COLO668 (cell line): ENCODE data around the gene KCNK18.
"Not testable (repeated sequence)": the region's sequence is repeated elsewhere in the genome, so short reads cannot be mapped to it uniquely, and the experiment has no call there.

Experiments used
- DNase-seq: peaks from one replicate; lab custom pipeline; 2025; ENCODE audit not compliant: unreplicated experiment; lab: John Stamatoyannopoulos, UW

KCNK18 gene

DNA sequence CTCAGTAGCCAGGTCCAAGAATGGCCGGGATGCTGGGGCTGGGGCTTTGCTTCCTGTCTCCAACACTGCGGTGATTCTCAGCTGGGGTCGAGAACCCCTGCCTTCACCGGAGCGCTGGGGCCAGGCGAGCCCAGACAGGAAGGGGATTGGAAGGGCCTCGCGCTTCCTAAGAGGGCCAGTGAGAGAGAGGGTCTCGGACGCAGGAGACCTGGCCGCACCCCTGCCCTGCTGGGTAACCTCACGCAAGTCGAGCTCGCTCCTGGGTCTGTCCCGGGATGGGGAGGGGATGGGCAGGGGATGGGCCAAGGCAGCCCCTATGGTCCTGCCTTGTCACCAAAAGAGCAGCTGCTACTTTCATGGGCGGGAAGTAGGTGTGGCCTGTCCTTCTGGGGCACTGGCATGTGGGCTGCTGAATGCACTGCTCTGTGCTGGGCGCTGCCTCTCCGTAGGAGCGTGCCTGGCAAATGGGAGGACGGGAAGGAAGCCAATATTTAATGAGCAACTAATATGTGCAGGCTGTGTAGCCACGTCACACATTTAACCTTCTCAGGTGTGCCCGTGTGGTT is 20.0 kb downstream of the KCNK18 start:
- peak; percentile 8 for DNase-seq

DNA sequence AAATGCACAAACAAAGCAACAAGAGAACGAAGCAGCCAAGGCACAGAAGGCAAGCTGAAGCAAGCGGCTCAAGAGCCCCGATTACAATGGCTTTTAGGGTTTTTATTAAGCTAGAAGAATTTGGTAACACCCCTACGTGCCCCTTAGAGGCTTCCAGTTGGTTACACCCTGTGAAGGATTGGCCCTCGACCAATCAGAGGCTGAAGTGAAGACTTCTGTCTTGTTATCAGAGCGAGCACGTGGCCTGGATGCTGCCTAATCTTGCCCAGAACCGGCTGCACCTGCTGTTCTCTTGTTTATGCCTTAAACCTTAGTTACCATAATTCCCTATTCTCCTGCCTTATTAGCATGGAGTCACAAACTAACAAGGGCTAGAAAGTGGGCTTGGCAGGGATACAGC is 21.4 kb downstream of the KCNK18 start:
- no peak for DNase-seq

DNA sequence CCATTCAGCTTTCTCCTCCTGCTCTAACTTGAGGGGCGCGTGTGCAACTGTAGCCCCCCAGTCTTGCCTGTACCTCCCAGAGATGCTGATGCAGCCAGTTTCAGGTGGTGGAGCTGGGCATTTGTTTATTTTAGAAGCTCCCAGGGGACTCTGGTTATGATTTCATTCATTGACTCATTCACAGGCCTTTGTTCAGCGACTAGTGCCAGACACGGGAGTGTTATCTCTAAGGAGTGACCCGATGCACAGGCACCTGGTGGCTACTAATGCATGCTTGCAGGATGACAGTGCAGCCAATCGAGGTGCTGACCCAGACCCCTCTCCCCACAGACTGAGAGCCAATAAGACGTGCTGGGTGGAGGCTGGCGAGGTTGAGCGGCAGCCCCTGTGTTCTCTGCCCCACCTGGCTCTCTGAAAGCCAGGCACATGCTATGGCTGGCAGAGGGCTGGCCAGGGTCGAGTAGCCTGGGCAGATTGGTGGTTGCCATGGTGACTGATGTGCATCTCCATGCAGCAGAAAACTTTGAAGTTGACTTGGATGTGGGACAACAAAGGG is 23.9 kb downstream of the KCNK18 start:
- peak; percentile 18 for DNase-seq

DNA sequence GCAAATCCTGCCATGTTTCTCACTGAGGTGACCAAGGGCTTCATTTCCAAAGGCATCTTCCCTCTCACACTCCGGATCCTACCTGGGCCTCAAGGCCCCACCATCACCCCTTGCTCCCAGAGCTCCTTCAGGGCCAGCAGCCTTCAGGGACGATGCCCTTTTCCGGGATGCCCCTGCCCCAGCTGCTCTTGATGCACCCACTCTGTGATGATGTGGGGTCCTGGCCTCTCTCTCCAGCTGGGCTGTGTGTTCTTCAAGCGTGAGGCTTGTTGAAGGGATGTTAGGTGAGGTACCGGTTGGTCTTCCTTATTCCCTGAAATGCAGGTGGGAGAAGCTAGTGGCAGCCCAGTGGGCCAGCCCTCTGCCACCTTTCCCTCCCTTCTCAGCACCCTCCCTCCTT is 25.3 kb downstream of the KCNK18 start:
- DNase-seq, result no peak

DNA sequence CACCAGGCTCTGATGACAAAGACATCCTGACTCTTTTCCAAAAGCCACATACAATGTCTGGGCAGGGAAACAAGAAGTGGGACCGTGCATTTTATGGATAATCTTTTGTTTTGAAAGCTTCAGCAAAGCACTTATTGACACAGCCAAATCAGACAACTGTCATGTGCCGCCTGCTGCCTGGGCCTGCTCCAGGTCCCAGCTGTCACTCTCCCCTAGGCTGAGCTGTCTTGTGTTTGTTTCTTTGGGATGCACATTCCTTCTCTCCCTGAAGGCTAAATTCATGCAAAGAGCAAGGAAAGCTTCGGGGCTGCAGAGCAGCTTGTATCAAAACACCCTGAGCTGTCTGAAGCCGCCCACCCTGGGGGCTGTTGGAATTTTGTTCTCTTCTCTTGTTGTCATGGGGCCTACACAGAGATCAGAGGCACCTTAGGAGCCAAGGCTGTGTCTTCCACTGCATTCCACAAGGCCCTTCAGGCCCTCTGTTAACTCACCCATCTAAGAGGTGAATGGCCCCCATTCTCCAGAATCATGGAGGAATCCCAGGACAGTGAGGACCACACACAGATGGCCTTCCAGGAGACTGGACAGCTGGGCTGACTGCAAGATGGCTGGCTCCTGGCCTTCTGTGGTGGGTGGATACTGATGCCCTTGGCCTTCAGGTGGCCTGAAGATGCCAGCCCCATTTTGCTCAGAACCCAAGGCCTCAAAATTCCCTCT is 25.8 kb downstream of the KCNK18 start:
- DNase-seq, result no peak

DNA sequence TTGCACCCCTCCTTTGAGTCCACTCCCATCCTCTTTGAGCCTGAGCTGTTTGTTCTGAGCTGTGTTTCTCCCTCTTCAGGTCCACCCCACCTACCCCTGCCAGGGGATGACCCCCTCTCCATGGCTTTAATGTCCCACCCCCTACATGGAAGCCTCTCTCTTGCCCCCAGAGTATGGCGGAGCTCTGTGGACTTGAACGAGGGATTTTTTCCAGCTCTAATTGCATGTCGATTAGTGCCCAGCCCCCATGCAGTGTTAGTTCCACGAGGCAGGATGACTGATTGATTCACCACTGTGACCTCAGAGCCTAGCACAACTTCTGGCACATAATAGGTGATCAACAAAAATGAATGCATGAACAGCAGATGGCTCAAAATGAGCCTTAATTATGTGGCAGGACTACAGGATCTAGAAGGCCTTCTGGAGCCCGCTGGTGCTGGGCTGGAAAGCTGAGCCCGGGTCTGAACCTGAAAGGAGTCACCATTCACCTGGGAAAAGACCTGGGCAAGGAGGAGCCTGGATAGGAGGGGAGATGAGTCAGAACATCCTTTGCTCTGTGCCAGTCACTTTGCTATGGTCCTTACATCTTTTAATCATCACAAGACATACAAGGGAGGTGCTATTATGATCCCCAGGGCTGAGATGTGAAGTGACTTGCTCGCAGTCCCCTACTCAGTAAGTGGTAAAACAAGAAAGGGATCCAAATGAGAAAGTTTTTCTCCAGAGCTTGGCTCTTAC is 26.6 kb downstream of the KCNK18 start:
- no peak for DNase-seq

DNA sequence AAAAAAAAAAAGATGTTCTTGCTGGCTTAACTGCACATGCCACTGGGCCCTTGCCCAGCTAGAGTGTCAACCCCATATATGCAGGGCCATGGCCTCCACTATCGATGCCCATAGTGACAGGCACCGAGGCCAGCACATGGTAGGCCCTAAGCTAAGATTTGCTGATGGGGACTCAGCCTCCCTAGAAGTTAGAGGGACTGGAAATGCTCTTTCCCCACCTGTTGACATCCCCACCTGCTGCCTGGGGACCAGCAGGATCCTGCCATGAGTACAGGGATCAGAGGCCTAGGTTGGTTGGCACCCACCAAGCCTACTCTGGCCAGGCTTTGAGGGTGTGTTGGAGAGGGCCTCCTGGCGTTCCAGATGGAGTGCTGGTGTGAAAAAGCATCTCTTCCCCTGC is 27.6 kb downstream of the KCNK18 start:
- DNase-seq, result no peak

DNA sequence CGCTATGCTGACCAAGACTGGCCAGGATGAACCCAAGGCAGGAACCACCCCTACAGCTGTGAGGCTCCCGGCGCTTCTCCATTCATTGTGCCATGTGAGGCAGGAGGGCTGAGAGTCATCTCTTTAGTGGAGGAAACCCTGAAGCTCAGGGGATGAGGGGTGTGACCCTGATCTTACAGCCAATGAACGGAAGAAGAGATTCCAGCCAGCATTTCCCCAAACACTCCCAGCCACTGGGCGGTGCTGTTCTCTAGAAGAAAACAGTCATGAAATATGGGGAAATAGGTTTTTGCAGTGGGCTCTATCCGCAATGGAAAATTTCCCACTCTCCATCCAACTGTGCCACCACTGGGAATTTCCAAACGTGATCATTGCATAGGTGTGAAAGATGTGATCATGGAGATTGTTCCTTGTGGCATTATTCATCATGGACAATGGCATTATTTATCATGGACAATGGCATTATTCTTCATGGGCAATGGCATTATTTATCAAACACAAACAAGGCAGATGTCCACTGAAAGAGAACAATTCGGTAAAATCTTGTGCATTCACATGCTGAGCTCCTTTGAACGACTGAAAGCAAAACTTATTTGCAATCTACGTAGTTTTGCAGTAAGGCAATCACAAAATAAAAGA is 29.6 kb downstream of the KCNK18 start:
- DNase-seq, result peak; percentile 2

DNA sequence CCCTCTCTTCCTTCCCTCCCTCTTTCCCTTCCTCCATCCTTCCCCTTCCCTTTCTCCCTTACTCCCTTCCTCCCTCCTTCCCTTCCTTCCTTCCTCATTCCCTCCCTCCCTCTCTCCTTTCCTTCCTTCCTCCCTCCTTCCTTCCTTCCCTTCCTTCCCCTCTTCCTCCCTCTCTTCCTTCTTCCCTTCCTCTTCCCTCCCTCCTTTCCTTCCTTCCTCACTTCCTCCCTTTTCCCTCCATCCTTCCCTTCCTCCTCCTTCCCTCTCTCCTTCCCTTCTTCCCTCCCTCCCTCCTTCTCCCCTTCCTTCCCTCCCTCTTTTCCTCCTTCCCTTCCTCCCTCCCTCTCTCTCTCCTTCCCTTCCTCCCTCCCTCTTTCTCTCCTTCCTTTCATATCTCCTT is 30.9 kb downstream of the KCNK18 start:
- no peak for DNase-seq

DNA sequence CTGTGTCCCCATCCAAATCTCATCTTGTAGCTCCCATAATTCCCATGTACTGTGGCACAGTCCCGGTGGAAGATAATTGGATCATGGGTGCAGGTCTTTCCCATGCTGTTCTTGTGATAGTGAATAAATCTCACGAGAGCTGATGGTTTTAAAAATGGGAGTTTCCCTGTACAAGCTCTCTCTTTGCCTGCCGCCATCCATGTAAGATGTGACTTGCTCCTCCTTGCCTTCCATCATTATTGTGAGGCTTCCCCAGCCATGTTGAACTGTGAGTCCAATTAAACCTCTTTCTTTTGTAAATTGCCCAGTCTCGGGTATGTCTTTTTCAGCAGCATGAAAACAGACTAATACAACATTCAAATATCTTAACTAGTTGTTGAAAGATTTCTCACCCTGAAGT is 32.8 kb downstream of the KCNK18 start:
- not testable (repeated sequence) for DNase-seq

DNA sequence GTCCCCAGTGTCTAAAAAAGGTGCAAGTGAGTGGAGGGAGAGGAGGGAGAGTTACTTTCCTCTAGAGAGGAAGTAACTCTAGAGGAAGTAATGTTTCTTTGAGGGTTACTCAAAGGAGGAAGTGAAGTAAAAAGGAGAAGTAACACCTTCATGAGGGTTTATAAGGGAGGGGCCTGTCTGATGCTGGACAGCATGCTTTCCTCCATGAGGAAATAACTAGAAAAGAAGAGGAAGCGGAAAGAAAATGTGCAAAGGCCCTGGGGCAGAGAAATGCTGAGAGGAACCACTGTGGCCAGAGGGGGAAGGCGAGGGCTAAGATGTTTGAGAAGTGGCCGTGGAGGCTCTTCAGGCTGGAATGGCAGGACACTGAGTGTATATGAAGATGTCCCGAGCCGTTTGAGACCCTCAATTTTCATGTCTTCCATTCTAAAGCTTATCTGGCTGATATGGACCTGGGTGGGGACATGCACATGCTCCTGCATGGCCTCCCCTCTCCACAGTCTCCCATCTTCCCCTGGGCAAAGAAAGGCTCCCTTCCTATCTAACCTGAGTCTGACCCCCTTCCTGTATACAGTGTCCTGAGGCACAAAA is 40.2 kb downstream of the KCNK18 start:
- DNase-seq, result no peak

DNA sequence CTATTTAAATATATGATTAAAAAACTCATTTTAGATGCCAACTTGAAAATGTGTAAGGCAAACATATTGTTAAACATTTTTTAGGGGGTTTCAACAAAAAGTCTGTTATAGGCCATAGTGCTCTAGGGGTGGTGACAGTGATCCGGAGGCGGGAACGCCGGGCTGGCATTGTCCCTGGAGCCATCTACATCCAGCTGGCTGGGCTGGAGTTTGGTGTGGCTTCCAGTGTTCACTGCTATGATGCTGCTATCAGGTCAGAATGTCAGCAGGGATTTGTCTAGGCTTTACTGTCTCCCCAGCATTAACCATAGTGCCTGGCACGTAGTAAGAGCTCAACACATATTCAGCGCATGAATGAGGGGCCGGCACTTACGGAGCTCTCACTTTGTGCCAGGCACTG is 41.8 kb downstream of the KCNK18 start:
- DNase-seq, result no peak

DNA sequence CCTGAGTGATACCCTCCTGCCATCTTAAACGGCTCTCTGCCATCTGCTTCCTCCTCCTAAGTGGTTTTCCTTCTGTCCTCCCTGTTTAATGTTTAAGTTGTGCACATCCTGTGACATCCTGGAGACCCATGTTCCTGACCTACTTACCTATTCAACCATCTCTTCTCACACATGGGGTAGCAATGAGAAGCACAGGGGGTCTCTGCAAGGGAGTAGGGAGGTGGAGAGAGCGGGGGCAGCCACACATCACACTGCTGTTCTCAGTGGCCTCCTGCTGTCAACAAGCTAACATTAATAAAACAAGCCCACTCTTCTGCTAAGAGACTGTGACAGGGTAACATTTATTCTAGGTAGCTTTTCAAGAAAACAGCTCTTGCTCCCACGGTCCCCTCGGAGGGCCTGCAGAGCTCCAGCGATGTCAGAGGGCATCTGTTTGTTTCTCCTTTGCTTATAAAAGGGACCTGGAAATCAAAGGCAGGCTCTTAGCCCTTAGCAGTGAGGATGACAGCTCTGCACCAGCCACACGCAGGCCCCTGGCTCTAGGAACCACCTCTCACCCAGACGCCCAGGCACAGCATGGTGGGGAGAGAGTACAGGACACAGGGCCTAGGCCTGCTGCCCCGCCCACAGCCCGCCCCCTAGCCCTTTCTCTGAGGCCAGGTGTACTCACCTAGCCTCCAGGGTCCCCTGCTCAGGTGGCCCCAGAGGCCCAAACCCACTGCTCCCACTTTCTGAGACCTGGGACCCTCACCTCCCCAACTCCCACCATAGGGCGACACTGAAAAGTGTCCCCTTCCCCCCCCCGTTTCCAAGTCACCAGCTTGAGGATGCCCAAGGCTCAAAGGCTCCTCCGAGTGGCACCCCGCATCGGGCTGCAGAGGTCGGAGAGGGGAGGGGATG is 42.7 kb downstream of the KCNK18 start:
- no peak for DNase-seq

DNA sequence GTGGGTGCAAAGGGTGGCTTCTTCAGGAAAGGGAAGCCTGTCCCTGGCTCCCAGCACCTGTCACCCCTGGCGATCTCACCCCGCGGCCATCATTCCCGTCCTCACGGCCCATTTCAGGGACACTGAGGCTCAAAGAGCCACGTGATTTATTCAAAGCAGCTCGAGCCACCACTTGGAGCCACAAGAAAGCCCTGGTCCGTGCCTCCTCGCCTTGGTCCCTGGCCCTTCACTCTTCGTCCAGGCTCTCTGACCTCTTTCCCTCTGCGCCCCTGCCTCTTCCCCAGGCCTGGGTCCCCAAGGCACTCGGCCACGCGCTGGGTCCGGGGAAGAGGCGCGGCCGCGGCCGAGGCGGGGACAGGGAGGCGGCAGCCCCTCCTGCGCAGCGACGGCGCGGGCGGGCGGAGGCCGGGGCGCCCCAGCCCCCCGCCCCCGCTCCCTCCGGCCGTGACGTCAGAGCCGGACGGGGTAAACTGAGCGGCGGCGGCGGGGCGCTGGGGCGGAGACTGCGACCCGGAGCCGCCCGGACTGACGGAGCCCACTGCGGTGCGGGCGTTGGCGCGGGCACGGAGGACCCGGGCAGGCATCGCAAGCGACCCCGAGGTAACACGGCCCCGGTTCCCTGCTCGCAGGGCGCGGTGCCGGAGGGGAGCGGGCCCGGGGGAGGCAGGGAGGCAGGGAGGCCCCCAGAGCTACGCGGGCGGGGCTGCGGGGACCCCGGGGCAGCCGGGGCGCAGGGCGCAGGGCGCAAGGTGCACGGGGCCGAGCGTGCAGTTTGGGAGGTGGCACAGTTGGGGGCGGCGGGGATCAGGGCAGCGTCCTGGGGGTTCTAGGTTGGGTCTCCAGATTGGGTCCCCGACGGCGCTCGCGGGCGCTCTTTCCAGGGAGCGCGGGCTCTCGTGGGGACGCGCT is 43.6 kb downstream of the KCNK18 start, which contains the start of gene SLC18A2:
SLC18A2 (plus strand) TSS at position 494 of the 909 bp plus-strand sequence. CDS start 580 bp downstream, outside the sequence.
- no peak for DNase-seq

DNA sequence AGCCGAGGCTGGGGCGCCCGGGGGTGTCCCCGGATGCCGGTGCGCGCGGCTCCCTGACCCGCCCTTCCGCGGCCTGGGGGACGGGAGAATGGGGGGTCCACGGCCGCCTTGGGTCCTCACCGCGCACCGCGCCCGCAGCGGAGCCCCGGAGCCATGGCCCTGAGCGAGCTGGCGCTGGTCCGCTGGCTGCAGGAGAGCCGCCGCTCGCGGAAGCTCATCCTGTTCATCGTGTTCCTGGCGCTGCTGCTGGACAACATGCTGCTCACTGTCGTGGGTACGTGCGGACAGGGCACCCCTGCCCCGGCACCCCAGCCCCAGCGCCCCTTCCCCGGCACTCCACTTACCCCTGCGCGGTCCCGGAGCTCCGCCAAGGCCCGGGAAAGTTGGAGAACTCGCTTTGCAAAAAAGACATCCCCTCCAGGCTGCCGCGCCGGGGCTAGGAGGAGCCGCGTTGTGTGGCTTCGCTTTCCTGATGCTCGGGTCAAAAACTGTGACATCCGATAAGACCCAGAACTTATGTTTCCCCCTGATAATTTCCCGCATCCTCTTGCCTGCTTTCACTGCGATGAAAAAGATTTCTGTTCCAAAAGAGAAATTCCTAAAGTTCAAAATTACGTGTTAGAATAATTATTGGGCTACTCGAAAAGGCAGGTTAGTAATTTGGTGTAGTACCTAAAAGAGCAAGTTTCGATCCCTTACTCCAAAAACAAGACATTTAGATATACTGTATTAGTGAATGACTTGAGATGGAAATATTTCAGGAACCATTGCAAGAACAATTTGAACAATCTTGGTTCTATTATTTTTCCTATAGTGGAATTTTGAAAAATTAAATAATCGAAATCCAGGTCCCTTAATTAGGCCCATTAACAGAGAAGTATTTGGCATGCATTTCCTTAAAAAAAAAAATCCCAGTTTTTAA is 44.5 kb downstream of the KCNK18 start:
- peak; percentile 12 for DNase-seq

DNA sequence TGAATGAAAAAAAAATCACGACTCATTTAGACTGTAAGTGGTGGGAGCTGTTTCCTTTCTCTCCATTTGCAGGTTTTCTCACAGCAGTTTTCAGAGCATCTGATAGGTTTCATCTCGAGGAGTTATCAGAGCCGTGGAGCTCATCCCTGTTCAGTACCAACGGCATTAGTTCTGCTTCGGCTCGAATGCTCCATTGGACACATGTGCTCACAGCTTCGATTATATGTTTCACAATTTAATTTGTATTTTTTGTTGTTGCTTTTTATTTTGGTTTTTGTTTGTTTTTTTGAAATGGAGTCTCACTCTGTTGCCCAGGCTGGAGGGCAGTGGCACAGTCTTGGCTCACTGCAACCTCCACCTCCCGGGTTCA is 45.2 kb downstream of the KCNK18 start:
- DNase-seq, result no peak

DNA sequence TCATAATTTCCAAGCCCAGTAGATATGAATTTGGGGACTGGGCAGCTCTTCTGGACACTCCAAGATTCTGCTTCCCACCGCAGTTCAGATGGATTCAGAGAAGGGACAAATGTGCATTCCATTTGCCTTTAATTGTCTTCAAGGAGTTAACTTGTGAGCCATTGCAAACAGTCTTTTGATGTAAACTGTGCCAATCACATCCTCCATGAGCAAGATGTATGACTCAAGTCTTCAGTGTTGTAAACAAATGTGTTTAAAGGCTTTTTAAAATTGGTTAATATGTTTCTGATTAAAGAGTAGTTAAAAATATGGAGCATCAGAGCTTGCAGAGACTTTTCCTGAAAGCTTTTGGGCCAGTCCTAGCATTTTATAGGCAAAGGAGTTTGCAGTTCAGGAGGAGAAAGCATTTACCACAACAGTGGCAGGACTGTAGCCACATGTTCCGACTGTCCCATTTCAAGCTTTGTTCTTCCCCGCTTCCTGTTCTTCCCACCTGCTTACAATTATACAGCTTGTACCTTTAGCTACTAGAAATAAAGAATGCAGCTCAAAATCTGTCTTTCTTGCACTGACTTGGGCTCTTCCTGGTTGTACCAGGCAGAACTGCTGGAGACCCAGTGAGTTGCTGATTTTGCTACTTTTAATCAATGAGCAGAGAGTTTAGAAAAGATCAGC is 49.8 kb downstream of the KCNK18 start:
- no peak for DNase-seq
